ENCODE results near the gene IMPDH1. TPM values are rescaled to one million over a fixed set of nuclear protein-coding genes. Genes with fewer than 3 reads are reported as not detected.

Gene IMPDH1
- total and polyA plus RNA-seq, 7 donors = 16.6 to 39.7 (median 26.0) TPM

DNA sequence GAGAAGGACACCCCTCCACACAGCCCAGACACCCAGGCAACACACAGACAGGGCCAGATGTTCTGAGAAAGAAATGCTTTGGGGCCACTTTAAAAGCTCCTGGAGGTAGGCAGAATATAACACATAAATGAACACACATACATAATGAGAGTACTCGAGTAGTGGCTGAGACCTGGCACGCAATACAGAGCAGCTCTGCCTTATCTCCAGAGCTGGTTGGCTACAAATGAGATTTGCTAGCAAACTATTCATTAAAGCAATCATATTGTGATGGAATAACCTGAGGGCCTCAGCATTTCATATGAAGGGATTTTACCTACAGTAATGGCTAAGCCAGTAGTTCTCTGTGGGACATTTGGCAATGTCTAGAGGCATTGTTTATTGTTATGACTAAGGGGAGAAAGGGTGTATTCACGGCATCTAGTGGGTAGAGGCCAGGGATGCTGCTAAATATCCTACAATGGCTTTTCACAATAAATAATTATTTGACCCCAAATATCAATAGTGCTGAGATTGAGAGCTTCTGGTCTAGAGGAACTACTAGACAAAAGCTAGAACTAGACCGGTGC is 5.5 kb upstream of the IMPDH1 start:
- Histone ChIP-seq H3K9me3 (no peaks in the 10 kb centered on the region), H3K36me3 (no peaks in the 10 kb centered on the region), H3K4me1 (peaks cover 0 to 8% (median 6%) of the 10 kb centered on the region in 4 donors), H3K4me3 (no peak overlapping the region), H3K27ac (no peak overlapping the region), H3K27me3 (no peaks in the 10 kb centered on the region)
- intact Hi-C loops (cut with DNase I) = no loop called here
- 80 to 82% methylated on average over 4 of the region's 4 CpGs for WGBS, 2 donors
- TF ChIP-seq POLR2A (IDR thresholded peaks at IDR 0.05) (no peak), POLR2AphosphoS5 (IDR thresholded peaks at IDR 0.05) (no peak), EP300 (IDR thresholded peaks at IDR 0.05) (no peak)
- TF ChIP-seq, protein P1, sequence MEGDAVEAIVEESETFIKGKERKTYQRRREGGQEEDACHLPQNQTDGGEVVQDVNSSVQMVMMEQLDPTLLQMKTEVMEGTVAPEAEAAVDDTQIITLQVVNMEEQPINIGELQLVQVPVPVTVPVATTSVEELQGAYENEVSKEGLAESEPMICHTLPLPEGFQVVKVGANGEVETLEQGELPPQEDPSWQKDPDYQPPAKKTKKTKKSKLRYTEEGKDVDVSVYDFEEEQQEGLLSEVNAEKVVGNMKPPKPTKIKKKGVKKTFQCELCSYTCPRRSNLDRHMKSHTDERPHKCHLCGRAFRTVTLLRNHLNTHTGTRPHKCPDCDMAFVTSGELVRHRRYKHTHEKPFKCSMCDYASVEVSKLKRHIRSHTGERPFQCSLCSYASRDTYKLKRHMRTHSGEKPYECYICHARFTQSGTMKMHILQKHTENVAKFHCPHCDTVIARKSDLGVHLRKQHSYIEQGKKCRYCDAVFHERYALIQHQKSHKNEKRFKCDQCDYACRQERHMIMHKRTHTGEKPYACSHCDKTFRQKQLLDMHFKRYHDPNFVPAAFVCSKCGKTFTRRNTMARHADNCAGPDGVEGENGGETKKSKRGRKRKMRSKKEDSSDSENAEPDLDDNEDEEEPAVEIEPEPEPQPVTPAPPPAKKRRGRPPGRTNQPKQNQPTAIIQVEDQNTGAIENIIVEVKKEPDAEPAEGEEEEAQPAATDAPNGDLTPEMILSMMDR (IDR thresholded peaks at IDR 0.05) = no peak
- no peak for DNase-seq

DNA sequence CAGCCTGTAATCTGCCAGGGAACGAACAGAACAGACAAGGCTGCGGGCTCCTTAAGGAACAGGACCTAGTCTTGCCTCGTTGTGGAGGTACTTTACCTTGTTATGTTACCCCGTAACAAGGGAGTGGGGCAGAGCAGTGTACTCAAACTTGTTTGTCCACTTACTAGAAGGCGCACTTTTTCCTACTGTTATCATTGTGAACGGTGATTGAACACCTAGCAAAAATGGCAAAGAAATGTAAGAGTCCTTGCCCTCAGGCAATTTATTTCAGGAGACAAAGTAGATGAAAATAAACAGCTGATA is 620 bp upstream of the IMPDH1 start:
- H3K4me3 ChIP-seq = peak overlapping the region; percentile 57 to 73 (median 64)
- H3K27ac ChIP-seq = peak overlapping the region; percentile 91 to 94 (median 94)
- H3K9me3 ChIP-seq = no peaks in the 10 kb centered on the region
- WGBS, 2 donors = 1 to 6% methylated on average over 6 of the region's 6 CpGs
- no peak for TF ChIP-seq POLR2AphosphoS5 (IDR thresholded peaks at IDR 0.05)
- TF ChIP-seq, protein P1 (IDR thresholded peaks at IDR 0.05) = no peak
- TF ChIP-seq POLR2A (IDR thresholded peaks at IDR 0.05) = no peak
- no peak for TF ChIP-seq EP300 (IDR thresholded peaks at IDR 0.05)
- intact Hi-C loops (cut with DNase I) = no loop called here
- no peaks in the 10 kb centered on the region for H3K36me3 ChIP-seq
- no peak for DNase-seq
- peaks cover 0 to 41% (median 32%) of the 10 kb centered on the region in 4 donors for H3K4me1 ChIP-seq
- H3K27me3 ChIP-seq = no peaks in the 10 kb centered on the region

DNA sequence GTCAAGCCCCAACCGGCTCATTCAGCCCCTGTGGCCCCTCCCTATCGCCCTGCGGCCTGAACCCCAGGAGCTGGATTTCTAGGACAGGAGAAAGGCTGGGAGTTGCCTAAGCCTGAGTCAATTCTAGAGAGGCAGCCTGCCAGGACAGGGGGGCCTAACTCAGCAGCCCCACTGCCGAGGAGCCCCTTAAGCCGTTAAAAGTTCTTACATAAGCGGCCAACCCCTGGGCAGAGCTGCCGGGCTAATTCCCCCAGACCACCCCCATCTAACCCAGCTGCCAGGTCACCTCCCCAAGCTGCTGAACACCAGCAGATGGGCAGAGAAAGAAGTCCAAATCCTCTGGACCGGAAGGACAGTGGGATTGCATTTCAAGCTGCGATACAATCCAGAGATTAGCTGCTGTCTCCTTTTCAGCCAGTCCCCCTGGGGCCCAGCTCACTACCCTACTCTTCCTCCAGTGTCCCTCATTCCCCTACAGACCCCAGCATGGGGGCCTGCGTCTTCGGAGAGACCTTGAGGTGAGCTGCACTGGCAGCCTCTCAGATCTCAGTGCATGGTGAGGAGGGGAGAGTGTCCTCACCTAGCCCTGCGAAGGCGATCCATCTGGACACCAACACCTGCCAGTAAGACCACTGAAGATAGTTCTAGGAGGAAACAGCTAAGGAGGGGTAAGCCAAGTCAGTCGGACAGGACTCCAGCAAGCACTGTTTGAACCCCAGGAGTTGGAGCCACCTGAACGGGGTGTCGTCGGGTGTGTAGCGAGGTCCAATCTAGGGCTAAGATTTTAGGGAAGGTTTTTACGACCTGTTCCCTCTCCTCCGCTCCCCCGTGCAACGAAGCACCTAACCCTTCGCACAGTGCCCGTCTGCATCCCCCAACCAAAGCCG is 830 bp downstream of the IMPDH1 start:
- 32 to 36% methylated on average over 25 of the region's 25 CpGs for WGBS, 2 donors
- intact Hi-C loops (cut with DNase I) = loop anchor here (5.0 kb wide), 1 partner anchor 822 kb away; the partner anchor contains the start of genes ARF5 and GCC1
- no peaks in the 10 kb centered on the region for H3K9me3 ChIP-seq
- H3K4me3 ChIP-seq = peak overlapping the region; percentile 57 to 73 (median 64)
- H3K27me3 ChIP-seq = no peaks in the 10 kb centered on the region
- TF ChIP-seq POLR2A (IDR thresholded peaks at IDR 0.05) (no peak), POLR2AphosphoS5 (IDR thresholded peaks at IDR 0.05) (peak in 1 of 4 donors; percentile 4)
- no peaks in the 10 kb centered on the region for H3K36me3 ChIP-seq
- H3K4me1 ChIP-seq = peaks cover 0 to 55% (median 45%) of the 10 kb centered on the region in 4 donors
- peak; percentile 80 for DNase-seq
- peak overlapping the region; percentile 91 to 94 (median 94) for H3K27ac ChIP-seq

DNA sequence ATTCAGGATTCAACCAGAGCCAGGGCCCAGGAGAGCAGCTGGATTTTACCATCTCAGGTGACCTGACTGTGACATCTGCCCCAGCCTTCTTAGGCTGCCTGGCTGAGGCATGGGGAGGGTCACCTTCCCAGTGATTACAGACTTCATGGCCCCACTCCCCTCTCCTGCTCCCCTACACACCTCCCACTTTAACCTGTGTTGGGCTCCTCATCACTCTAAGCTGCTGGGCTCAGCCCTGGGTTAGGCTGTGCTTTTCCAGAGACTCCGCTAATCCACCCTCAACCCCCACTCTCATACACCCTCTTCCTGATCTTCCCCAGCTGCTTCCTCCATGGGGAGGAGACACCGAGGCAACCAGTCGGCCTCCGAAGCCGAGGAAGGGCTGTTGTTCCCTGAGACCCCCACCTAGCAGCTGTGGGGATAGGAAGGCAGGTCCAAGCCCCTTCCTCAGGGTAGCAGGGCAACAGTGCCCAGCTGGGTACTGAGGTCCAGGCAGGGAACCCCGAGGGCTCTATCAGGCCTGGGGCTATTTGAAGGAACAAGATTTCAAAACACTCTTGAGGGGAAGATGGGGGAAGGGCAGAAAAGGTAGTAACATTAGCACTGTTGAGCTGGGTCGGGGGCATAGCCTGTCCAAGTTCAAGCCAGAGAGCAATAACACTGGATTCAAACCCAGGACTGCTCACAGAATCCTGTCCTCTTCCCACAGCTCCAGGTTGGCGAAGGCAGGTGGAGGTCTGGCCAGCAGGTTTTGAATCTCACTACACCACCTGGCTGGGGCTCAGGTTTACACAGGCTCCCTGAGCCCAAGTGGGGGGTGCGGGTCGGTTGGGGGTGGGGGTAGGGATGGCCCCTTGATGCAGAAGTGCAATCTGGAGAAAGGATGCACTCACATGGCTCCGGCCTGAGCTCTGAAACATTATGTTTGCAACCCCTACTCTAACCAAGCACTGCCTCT is 1.8 kb downstream of the IMPDH1 start:
- H3K4me3 ChIP-seq = peak overlapping the region in 3 of 4 donors; percentile 57 to 73 (median 69)
- TF ChIP-seq POLR2AphosphoS5 (IDR thresholded peaks at IDR 0.05) (no peak), EP300 (IDR thresholded peaks at IDR 0.05) (no peak), POLR2A (IDR thresholded peaks at IDR 0.05) (no peak)
- TF ChIP-seq, protein P1 (IDR thresholded peaks at IDR 0.05) = no peak
- H3K4me1 ChIP-seq = peaks cover 0 to 56% (median 45%) of the 10 kb centered on the region in 4 donors
- H3K27ac ChIP-seq = peak overlapping the region; percentile 91 to 94 (median 94)
- no peaks in the 10 kb centered on the region for H3K9me3 ChIP-seq
- H3K36me3 ChIP-seq = no peaks in the 10 kb centered on the region
- WGBS, 2 donors = 64 to 72% methylated on average over 11 of the region's 11 CpGs
- DNase-seq = no peak
- intact Hi-C loops (cut with DNase I) = loop anchor here (2.0 to 5.0 kb wide), 2 partner anchors 49 to 821 kb away; partner anchors contain the start of genes ARF5 and GCC1
- no peaks in the 10 kb centered on the region for H3K27me3 ChIP-seq

Measured in sigmoid colon (tissue), 7 donors.